Activated naive CD4-positive, alpha-beta T cell treated with anti-CD3 and anti-CD28 coated beads for 36 hours (primary cell): Measurements from ENCODE around the gene TOP2B. TPM values are rescaled to one million over a fixed set of nuclear protein-coding genes. Genes with fewer than 3 reads are reported as not detected.

ENCODE experiments used
- CTCF ChIA-PET: fragments of 350-600 bp; sonication (Branson Sonifier 250); formaldehyde crosslinking; loops from one replicate; lab custom pipeline; 2021; ENCODE audit warnings: antibody characterized with exemption; lab: Charles Lee
- DNase-seq: peaks from one replicate; pipeline ENCODE4 v3.0.0-alpha.2; 2020
- H3K27ac Mint-ChIP-seq: one replicate; pipeline ENCODE4 v1.8.0; 2021; ENCODE audit warnings: mild to moderate bottlenecking, mixed read lengths
- H3K27me3 Mint-ChIP-seq: one replicate; pipeline ENCODE4 v1.8.0; 2021; ENCODE audit warnings: low read depth, mixed read lengths
- H3K36me3 Mint-ChIP-seq: one replicate; pipeline ENCODE4 v1.8.0; 2021; ENCODE audit warnings: low read depth, mixed read lengths
- H3K4me1 Mint-ChIP-seq: one replicate; pipeline ENCODE4 v1.8.0; 2021; ENCODE audit warnings: low read depth, mixed read lengths
- H3K4me3 Mint-ChIP-seq: one replicate; pipeline ENCODE4 v1.8.0; 2021; ENCODE audit warnings: mild to moderate bottlenecking, moderate library complexity, mixed read lengths
- H3K9me3 Mint-ChIP-seq: one replicate; pipeline ENCODE4 v1.8.0; 2021; ENCODE audit warnings: mixed read lengths
- intact Hi-C: fragments of 100-400 bp; cut with micrococcal nuclease; formaldehyde crosslinking; loops from one replicate; pipeline ENCODE4 v1.15.1; 2023
- total RNA-seq, 2 experiments: library from RNA; stranded (reverse); gene quantifications; one replicate each; pipeline ENCODE4 v1.2.3, GENCODE V29; 2021

The TOP2B gene
- total RNA-seq, 2 experiments from 2014 or later, result 113 to 114 TPM

- CTCF ChIA-PET, result no interaction called here
- Mint-ChIP-seq H3K4me3 (no peak overlapping the region), H3K9me3 (no peaks in the 10 kb centered on the region), H3K4me1 (no peaks in the 10 kb centered on the region), H3K36me3 (no peaks in the 10 kb centered on the region), H3K27me3 (no peaks in the 10 kb centered on the region), H3K27ac (no peak overlapping the region)
- no peak for DNase-seq
- intact Hi-C loops, result no loop called here
Measured at GRCh38 chr3:25576831-25577454, 87.8 kb downstream of the TOP2B start.

GRCh38 chr3:25576146-25576545, 88.6 kb downstream of the TOP2B start:
- intact Hi-C loops, result no loop called here
- CTCF ChIA-PET, result interaction anchor here (0.7 kb wide), 1 partner anchor 17 kb away, joined by 3 read pairs; no protein-coding TSS in a partner anchor
- H3K9me3 Mint-ChIP-seq, result no peaks in the 10 kb centered on the region
- H3K4me3 Mint-ChIP-seq, result no peak overlapping the region
- H3K27me3 Mint-ChIP-seq, result no peaks in the 10 kb centered on the region
- H3K27ac Mint-ChIP-seq, result no peak overlapping the region
- H3K36me3 Mint-ChIP-seq, result no peaks in the 10 kb centered on the region
- no peaks in the 10 kb centered on the region for H3K4me1 Mint-ChIP-seq
- no peak for DNase-seq

- DNase-seq, result no peak
- H3K4me1 Mint-ChIP-seq, result no peaks in the 10 kb centered on the region
- H3K4me3 Mint-ChIP-seq, result no peak overlapping the region
- CTCF ChIA-PET, result no interaction called here
- no peaks in the 10 kb centered on the region for H3K27me3 Mint-ChIP-seq
- no peak overlapping the region for H3K27ac Mint-ChIP-seq
- intact Hi-C loops, result no loop called here
- H3K36me3 Mint-ChIP-seq, result no peaks in the 10 kb centered on the region
- H3K9me3 Mint-ChIP-seq, result no peaks in the 10 kb centered on the region
Measured at GRCh38 chr3:25575001-25575400, 89.7 kb downstream of the TOP2B start.

GRCh38 chr3:25574172-25574765, 90.4 kb downstream of the TOP2B start:
- Mint-ChIP-seq H3K27me3 (no peaks in the 10 kb centered on the region), H3K4me3 (no peak overlapping the region), H3K36me3 (no peaks in the 10 kb centered on the region), H3K9me3 (no peaks in the 10 kb centered on the region), H3K4me1 (no peaks in the 10 kb centered on the region), H3K27ac (no peak overlapping the region)
- intact Hi-C loops, result no loop called here
- CTCF ChIA-PET, result interaction anchor here (1.2 kb wide), 1 partner anchor 31 kb away, joined by 3 read pairs; no protein-coding TSS in a partner anchor
- DNase-seq, result no peak

- Mint-ChIP-seq H3K4me3 (no peak overlapping the region), H3K4me1 (no peaks in the 10 kb centered on the region), H3K36me3 (no peaks in the 10 kb centered on the region), H3K9me3 (no peaks in the 10 kb centered on the region), H3K27me3 (no peaks in the 10 kb centered on the region), H3K27ac (no peak overlapping the region)
- CTCF ChIA-PET, result interaction anchor here (1.2 kb wide), 1 partner anchor 30 kb away, joined by 3 read pairs; no protein-coding TSS in a partner anchor
- intact Hi-C loops, result no loop called here
- DNase-seq, result no peak
Measured at GRCh38 chr3:25573386-25574171, 91.1 kb downstream of the TOP2B start.

GRCh38 chr3:25572919-25573385, 91.8 kb downstream of the TOP2B start:
- CTCF ChIA-PET, result interaction anchor here (0.7 to 1.2 kb wide), 2 partner anchors 30 to 1899 kb away, joined by 3 read pairs; no protein-coding TSS in a partner anchor
- intact Hi-C loops, result no loop called here
- DNase-seq, result no peak
- Mint-ChIP-seq H3K4me3 (no peak overlapping the region), H3K36me3 (no peaks in the 10 kb centered on the region), H3K27me3 (no peaks in the 10 kb centered on the region), H3K27ac (no peak overlapping the region), H3K9me3 (no peaks in the 10 kb centered on the region), H3K4me1 (no peaks in the 10 kb centered on the region)

GRCh38 chr3:25572336-25572735, 92.4 kb downstream of the TOP2B start:
- Mint-ChIP-seq H3K27me3 (no peaks in the 10 kb centered on the region), H3K27ac (no peak overlapping the region), H3K4me3 (no peak overlapping the region), H3K9me3 (no peaks in the 10 kb centered on the region), H3K4me1 (no peaks in the 10 kb centered on the region), H3K36me3 (no peaks in the 10 kb centered on the region)
- CTCF ChIA-PET, result interaction anchor here (0.7 kb wide), 1 partner anchor 1899 kb away, joined by 3 read pairs; no protein-coding TSS in a partner anchor
- intact Hi-C loops, result no loop called here
- DNase-seq, result no peak

- H3K27ac Mint-ChIP-seq, result no peak overlapping the region
- no peaks in the 10 kb centered on the region for H3K36me3 Mint-ChIP-seq
- no peaks in the 10 kb centered on the region for H3K27me3 Mint-ChIP-seq
- no peak for DNase-seq
- H3K4me3 Mint-ChIP-seq, result no peak overlapping the region
- CTCF ChIA-PET, result no interaction called here
- H3K4me1 Mint-ChIP-seq, result no peaks in the 10 kb centered on the region
- no peaks in the 10 kb centered on the region for H3K9me3 Mint-ChIP-seq
- intact Hi-C loops, result no loop called here
Measured at GRCh38 chr3:25571285-25571684, 93.4 kb downstream of the TOP2B start.

- no peaks in the 10 kb centered on the region for H3K9me3 Mint-ChIP-seq
- intact Hi-C loops, result no loop called here
- H3K36me3 Mint-ChIP-seq, result no peaks in the 10 kb centered on the region
- no peaks in the 10 kb centered on the region for H3K4me1 Mint-ChIP-seq
- no peak overlapping the region for H3K4me3 Mint-ChIP-seq
- CTCF ChIA-PET, result no interaction called here
- no peak for DNase-seq
- H3K27ac Mint-ChIP-seq, result no peak overlapping the region
- H3K27me3 Mint-ChIP-seq, result no peaks in the 10 kb centered on the region
Measured at GRCh38 chr3:25568525-25569078, 96.1 kb downstream of the TOP2B start.

GRCh38 chr3:25567806-25568524, 96.7 kb downstream of the TOP2B start:
- CTCF ChIA-PET, result no interaction called here

GRCh38 chr3:25567388-25567787, 97.3 kb downstream of the TOP2B start:
- H3K4me3 Mint-ChIP-seq, result no peak overlapping the region
- no peaks in the 10 kb centered on the region for H3K4me1 Mint-ChIP-seq
- no peaks in the 10 kb centered on the region for H3K36me3 Mint-ChIP-seq
- DNase-seq, result no peak
- H3K27ac Mint-ChIP-seq, result no peak overlapping the region
- H3K27me3 Mint-ChIP-seq, result no peaks in the 10 kb centered on the region
- intact Hi-C loops, result no loop called here
- CTCF ChIA-PET, result no interaction called here
- H3K9me3 Mint-ChIP-seq, result no peaks in the 10 kb centered on the region

More at GRCh38 chr3:25567806-25568524, 96.7 kb downstream of the TOP2B start:
- no peaks in the 10 kb centered on the region for H3K36me3 Mint-ChIP-seq
- H3K27ac Mint-ChIP-seq, result no peak overlapping the region
- H3K4me1 Mint-ChIP-seq, result no peaks in the 10 kb centered on the region
- no peaks in the 10 kb centered on the region for H3K27me3 Mint-ChIP-seq
- intact Hi-C loops, result no loop called here
- H3K4me3 Mint-ChIP-seq, result no peak overlapping the region
- no peaks in the 10 kb centered on the region for H3K9me3 Mint-ChIP-seq
- no peak for DNase-seq
